ENCODE results near the gene EPHB1.

Gene EPHB1

GRCh38 chr3:134804508-134805480, 9.7 kb downstream of the EPHB1 start:
- no peak for TF ChIP-seq CTCF (IDR thresholded peaks at IDR 0.05; ENCODE audit: low read depth, low read length, missing control alignments)
- no peak for DNase-seq (ENCODE audit: extremely low read depth, low read depth)

GRCh38 chr3:134807189-134807588, 12.1 kb downstream of the EPHB1 start:
- no peak for TF ChIP-seq CTCF (IDR thresholded peaks at IDR 0.05; ENCODE audit: low read depth, low read length, missing control alignments)
- DNase-seq (ENCODE audit: extremely low read depth, low read depth): no peak
- H3K4me3 ChIP-seq (replicated peaks; ENCODE audit: low read depth, low read length): no peak overlapping the region

More at GRCh38 chr3:134804508-134805480, 9.7 kb downstream of the EPHB1 start:
- no peak overlapping the region for H3K4me3 ChIP-seq (replicated peaks; ENCODE audit: low read depth, low read length)

- no peak overlapping the region for H3K4me3 ChIP-seq (replicated peaks; ENCODE audit: low read depth, low read length)
- no peak for DNase-seq (ENCODE audit: extremely low read depth, low read depth)
- TF ChIP-seq CTCF (IDR thresholded peaks at IDR 0.05; ENCODE audit: low read depth, low read length, missing control alignments): no peak
These were observed 13.8 kb downstream of the EPHB1 start for GRCh38 chr3:134808835-134809234.

- no peak for TF ChIP-seq CTCF (IDR thresholded peaks at IDR 0.05; ENCODE audit: low read depth, low read length, missing control alignments)
- H3K4me3 ChIP-seq (replicated peaks; ENCODE audit: low read depth, low read length): no peak overlapping the region
- DNase-seq (ENCODE audit: extremely low read depth, low read depth): no peak
These were observed 14.5 kb downstream of the EPHB1 start for GRCh38 chr3:134809427-134810051.

GRCh38 chr3:134810052-134810435, 15.0 kb downstream of the EPHB1 start:
- TF ChIP-seq CTCF (IDR thresholded peaks at IDR 0.05; ENCODE audit: low read depth, low read length, missing control alignments): no peak
- H3K4me3 ChIP-seq (replicated peaks; ENCODE audit: low read depth, low read length): no peak overlapping the region
- DNase-seq (ENCODE audit: extremely low read depth, low read depth): no peak

GRCh38 chr3:134810850-134811249, 15.8 kb downstream of the EPHB1 start:
- H3K4me3 ChIP-seq (replicated peaks; ENCODE audit: low read depth, low read length): no peak overlapping the region
- TF ChIP-seq CTCF (IDR thresholded peaks at IDR 0.05; ENCODE audit: low read depth, low read length, missing control alignments): no peak
- DNase-seq (ENCODE audit: extremely low read depth, low read depth): no peak
